Measurements from ENCODE around the gene PRKACA.

DNA sequence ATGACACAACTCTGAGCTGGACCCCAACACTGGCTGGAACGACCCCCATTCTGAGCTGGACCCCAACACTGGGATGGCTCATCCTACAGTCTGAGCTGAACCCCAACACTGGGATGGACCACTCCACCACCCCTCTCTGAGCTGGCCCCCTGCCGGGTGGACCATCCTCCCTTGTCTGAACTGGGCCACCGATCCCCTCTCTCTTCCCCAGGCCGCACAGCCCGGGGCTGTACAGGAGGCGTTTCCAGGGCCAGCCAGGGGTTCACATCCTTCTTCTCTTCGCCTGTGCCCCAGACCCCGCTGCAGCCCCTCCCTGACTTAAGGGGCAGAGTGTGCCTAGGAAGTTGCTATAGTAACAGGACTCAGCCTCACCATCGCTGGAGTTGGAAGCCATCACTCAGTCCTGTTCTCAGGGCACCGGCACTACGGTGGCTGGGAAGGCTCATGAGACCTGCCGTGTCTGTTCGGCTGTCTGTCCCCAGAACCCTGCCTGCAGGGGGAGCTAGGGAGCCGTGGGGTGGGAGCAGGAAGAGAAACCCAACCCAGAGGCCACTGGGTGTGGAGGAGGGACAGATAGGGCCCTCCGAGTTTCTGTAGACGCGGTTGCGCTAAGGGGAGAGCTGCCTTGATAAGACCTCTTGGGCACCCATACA lies 3.7 kb downstream of the PRKACA start:
- no peak for TF ChIP-seq POLR2A (IDR thresholded peaks at IDR 0.05; ENCODE audit: extremely low read depth, insufficient read length)
- TF ChIP-seq, protein P1, sequence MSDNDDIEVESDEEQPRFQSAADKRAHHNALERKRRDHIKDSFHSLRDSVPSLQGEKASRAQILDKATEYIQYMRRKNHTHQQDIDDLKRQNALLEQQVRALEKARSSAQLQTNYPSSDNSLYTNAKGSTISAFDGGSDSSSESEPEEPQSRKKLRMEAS (IDR thresholded peaks at IDR 0.05; ENCODE audit: low read depth, low read length) = no peak

All from NB4 (cell line).